Activated naive CD4-positive, alpha-beta T cell treated with anti-CD3 and anti-CD28 coated beads, Interleukin-2, amount 50 U/mL, for 16 hours (primary cell): ENCODE results near the gene JAK3.

Source experiments
- DNase-seq: peaks from one replicate; pipeline ENCODE4 v3.0.0-alpha.2; 2020

The JAK3 gene

GRCh38 chr19:17775991-17776803, 71.6 kb downstream of the JAK3 start:
- no peak for DNase-seq

- peak; percentile 30 for DNase-seq
Measured at GRCh38 chr19:17775245-17775927, 72.4 kb downstream of the JAK3 start.
